Endothelial cell of umbilical vein (primary cell): ENCODE measurements around the gene ANO9. TPM values are rescaled to one million over a fixed set of nuclear protein-coding genes. Genes with fewer than 3 reads are reported as not detected.

Experiments
- BruUV-seq: library from RNA; stranded (reverse); fragments of 400-500 nt; replicated peaks from 2 replicates; lab custom pipeline; 2021; lab: Mats Ljungman, UMichigan
- CTCF ChIA-PET: fragments of 300-600, 350-600 bp; sonication (Branson Sonifier 250); formaldehyde crosslinking; loops from one replicate; lab custom pipeline; 2021; ENCODE audit warnings: antibody characterized with exemption, inconsistent platforms; lab: Charles Lee
- POLR2A ChIA-PET: fragments of 300-600, 350-600 bp; sonication (Branson Sonifier 250); formaldehyde crosslinking; loops from one replicate; lab custom pipeline; 2021; ENCODE audit warnings: antibody characterized with exemption, inconsistent platforms; lab: Charles Lee
- DNase-seq: peaks from one replicate; pipeline ENCODE4 v3.0.0-alpha.2; 2011; ENCODE audit warnings: low read depth, low spot score
- FAIRE-seq: peaks from 2 replicates; lab custom pipeline; 2011; peaks lifted over from hg19 to GRCh38; lab: Jason Lieb, UNC
- H2AFZ ChIP-seq: 2 replicates; pipeline ENCODE4 v1.6.0; 2012; ENCODE audit warnings: low read depth, low read length, control low read depth, inconsistent platforms
- H3K27ac ChIP-seq: 2 replicates; pipeline ENCODE4 v1.5.1; 2011; ENCODE audit warnings: low read depth, mild to moderate bottlenecking, control low read depth, low read length, moderate library complexity; ENCODE audit not compliant: insufficient read depth
- H3K27me3 ChIP-seq, 2 experiments: 2 replicates each; pipeline versions ENCODE4 v1.6.0 to v1.6.1; 2011; ENCODE audit warnings: low read length in 2 of 2, mixed read lengths in 1 of 2; ENCODE audit not compliant: control insufficient read depth in 2 of 2, insufficient read depth in 2 of 2
- H3K36me3 ChIP-seq, 2 experiments: 2 replicates in 1 of 2; 3 replicates in 1 of 2; pipeline ENCODE4 v1.5.1; 2011; ENCODE audit warnings: low read length in 2 of 2, mild to moderate bottlenecking in 1 of 2, moderate library complexity in 1 of 2; ENCODE audit not compliant: control insufficient read depth in 2 of 2, insufficient read depth in 2 of 2; ENCODE audit errors: extremely low read depth in 1 of 2
- H3K4me1 ChIP-seq: 3 replicates; pipeline ENCODE4 v1.5.1; 2011; ENCODE audit warnings: mild to moderate bottlenecking, low read length; ENCODE audit not compliant: control insufficient read depth, insufficient read depth; ENCODE audit errors: extremely low read depth
- H3K4me2 ChIP-seq: 2 replicates; pipeline ENCODE4 v1.6.1; 2011; ENCODE audit warnings: low read length, control low read depth, mixed read lengths; ENCODE audit not compliant: insufficient read depth
- H3K4me3 ChIP-seq, 3 experiments: fragments of 200-600 bp in 1 of 3; sonication (generic), shearing (Covaris generic) in 1 of 3; replicated peaks in 1 of 3; 2 replicates each; pipeline ENCODE4 v1.5.1; 2011 to 2016; ENCODE audit warnings: control low read depth in 3 of 3, low read length in 3 of 3, mild to moderate bottlenecking in 2 of 3, inconsistent platforms in 1 of 3, low read depth in 1 of 3, moderate library complexity in 1 of 3; ENCODE audit not compliant: insufficient read depth in 1 of 3
- H3K79me2 ChIP-seq: 2 replicates; pipeline ENCODE4 v1.6.0; 2012; ENCODE audit warnings: low read length, inconsistent platforms; ENCODE audit not compliant: control insufficient read depth, insufficient read depth
- H3K9ac ChIP-seq: replicated peaks from 2 replicates; pipeline ENCODE3; 2011; ENCODE audit warnings: low read length, control low read depth; ENCODE audit not compliant: insufficient read depth; ENCODE audit errors: extremely low read depth
- H3K9me1 ChIP-seq: replicated peaks from 3 replicates; pipeline ENCODE4 v1.6.0; 2011; ENCODE audit warnings: mild to moderate bottlenecking, low read length; ENCODE audit not compliant: control insufficient read depth, insufficient read depth; ENCODE audit errors: extremely low read depth
- H3K9me3 ChIP-seq: replicated peaks from 2 replicates; pipeline ENCODE4 v1.5.1; 2012; ENCODE audit warnings: low read length, inconsistent platforms; ENCODE audit not compliant: control insufficient read depth, insufficient read depth
- H4K20me1 ChIP-seq: replicated peaks from 2 replicates; pipeline ENCODE3; 2011; ENCODE audit warnings: mild to moderate bottlenecking, low read length; ENCODE audit not compliant: control insufficient read depth, insufficient read depth; ENCODE audit errors: extremely low read depth
- EZH2 ChIP-seq: IDR thresholded peaks from 2 replicates; pipeline ENCODE4 v1.6.1; 2012; ENCODE audit warnings: borderline replicate concordance, low read depth, mild to moderate bottlenecking, moderate library complexity, low read length, inconsistent platforms; ENCODE audit not compliant: severe bottlenecking
- GATA2 ChIP-seq: IDR thresholded peaks from 2 replicates; pipeline ENCODE4 v1.7.0; 2011; ENCODE audit warnings: low read depth, mild to moderate bottlenecking, moderate library complexity, mixed read lengths, low read length; ENCODE audit not compliant: insufficient read length, insufficient read depth
- JUN ChIP-seq: IDR thresholded peaks from 2 replicates; pipeline ENCODE4 v1.6.1; 2011; ENCODE audit warnings: borderline replicate concordance, low read depth; ENCODE audit not compliant: insufficient read length, insufficient read depth
- POLR2A ChIP-seq: IDR thresholded peaks from 2 replicates; pipeline ENCODE4 v1.6.1; 2012; ENCODE audit warnings: low read depth, mild to moderate bottlenecking, control low read depth, low read length
- POLR2AphosphoS5 ChIP-seq: IDR thresholded peaks from 2 replicates; pipeline ENCODE4 v1.6.1; 2012; ENCODE audit warnings: low read depth, mild to moderate bottlenecking, control low read depth, low read length, moderate library complexity; ENCODE audit not compliant: insufficient read depth
- dilution Hi-C: fragments of 300-500 bp; cut with MboI; formaldehyde crosslinking; loops from one replicate; pipeline ENCODE4 v1.15.0; 2019; ENCODE audit warnings: low sequenced_read_pairs; ENCODE audit not compliant: extremely low pct_ligation_motif_present
- intact Hi-C: fragments of 100-400 bp; cut with micrococcal nuclease; formaldehyde crosslinking; loops from one replicate; pipeline ENCODE4 v1.10.0; 2022
- polyA plus RNA-seq, 4 experiments: library from polyadenylated mRNA; depleted of rRNA in 3 of 4; stranded (reverse) in 3 of 4; unstranded in 1 of 4; fragments of >200 nt; gene quantifications; 2 replicates each; pipeline versions ENCODE4 v1.2.1 to v1.2.3, GENCODE V29; 2011 to 2012; ENCODE audit warnings: missing spikeins in 1 of 4
- total RNA-seq: library from RNA; stranded (reverse); gene quantifications from 2 replicates; pipeline ENCODE4 v1.2.3, GENCODE V29; 2021
- TF ChIP-seq, protein P1 (sequence below): IDR thresholded peaks from 2 replicates; pipeline ENCODE4 v1.6.1; 2011; ENCODE audit not compliant: insufficient read depth, insufficient read length
- TF ChIP-seq, protein P2 (sequence below), 2 donors: IDR thresholded peaks; 1 replicate in 1 of 2; 2 replicates in 1 of 2; pipeline ENCODE4 v1.5.1; 2011; ENCODE audit warnings: low read length in 2 of 2, mild to moderate bottlenecking in 2 of 2, moderate library complexity in 2 of 2, control low read depth in 1 of 2, inconsistent platforms in 1 of 2, low read depth in 1 of 2; ENCODE audit not compliant: insufficient read depth in 1 of 2; ENCODE audit errors: extremely low read depth in 1 of 2

Gene ANO9
- total and polyA plus RNA-seq, 2 donors (not counting 3 experiments of a cell fraction or from before 2014, with no cell fraction given) = 0.23 TPM; not detected in 1

DNA sequence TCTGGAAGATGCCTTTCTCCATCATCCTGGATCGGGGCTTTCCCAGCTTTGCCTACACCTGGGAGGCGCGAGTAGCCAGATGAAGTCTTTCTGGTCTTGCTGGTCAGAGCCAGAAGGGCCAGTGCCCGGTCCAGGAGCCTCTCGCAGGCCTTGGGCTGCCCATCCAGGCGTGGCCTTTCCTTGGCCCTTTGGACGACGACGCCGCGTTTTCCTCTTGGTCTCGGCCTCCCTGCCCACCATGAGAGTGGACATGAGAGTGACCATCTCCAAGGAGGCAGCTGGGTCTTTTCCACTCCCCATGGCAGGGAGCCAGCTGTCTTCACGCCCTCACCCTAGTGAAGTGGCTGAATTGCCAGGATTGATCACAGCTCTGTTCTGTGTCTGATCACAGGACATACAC is 11.8 kb upstream of the ANO9 start:
- H3K4me1 ChIP-seq = peaks cover 11% of the 10 kb centered on the region
- H3K79me2 ChIP-seq = peaks cover 62% of the 10 kb centered on the region
- dilution Hi-C loops (no loop called here), intact Hi-C loops (no loop called here)
- ChIA-PET POLR2A (no interaction called here), CTCF (interaction anchor here (0.7 kb wide), 1 partner anchor 16 kb away, joined by 3 read pairs; no protein-coding TSS in a partner anchor)
- no peak overlapping the region for H3K27ac ChIP-seq
- no peaks in the 10 kb centered on the region for H3K9me3 ChIP-seq
- no peak overlapping the region for H3K9ac ChIP-seq
- H4K20me1 ChIP-seq = no peaks in the 10 kb centered on the region
- TF ChIP-seq, protein P1, sequence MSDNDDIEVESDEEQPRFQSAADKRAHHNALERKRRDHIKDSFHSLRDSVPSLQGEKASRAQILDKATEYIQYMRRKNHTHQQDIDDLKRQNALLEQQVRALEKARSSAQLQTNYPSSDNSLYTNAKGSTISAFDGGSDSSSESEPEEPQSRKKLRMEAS = no peak
- no peak for TF ChIP-seq JUN
- no peak for TF ChIP-seq POLR2A
- TF ChIP-seq EZH2 = no peak
- TF ChIP-seq, protein P2, sequence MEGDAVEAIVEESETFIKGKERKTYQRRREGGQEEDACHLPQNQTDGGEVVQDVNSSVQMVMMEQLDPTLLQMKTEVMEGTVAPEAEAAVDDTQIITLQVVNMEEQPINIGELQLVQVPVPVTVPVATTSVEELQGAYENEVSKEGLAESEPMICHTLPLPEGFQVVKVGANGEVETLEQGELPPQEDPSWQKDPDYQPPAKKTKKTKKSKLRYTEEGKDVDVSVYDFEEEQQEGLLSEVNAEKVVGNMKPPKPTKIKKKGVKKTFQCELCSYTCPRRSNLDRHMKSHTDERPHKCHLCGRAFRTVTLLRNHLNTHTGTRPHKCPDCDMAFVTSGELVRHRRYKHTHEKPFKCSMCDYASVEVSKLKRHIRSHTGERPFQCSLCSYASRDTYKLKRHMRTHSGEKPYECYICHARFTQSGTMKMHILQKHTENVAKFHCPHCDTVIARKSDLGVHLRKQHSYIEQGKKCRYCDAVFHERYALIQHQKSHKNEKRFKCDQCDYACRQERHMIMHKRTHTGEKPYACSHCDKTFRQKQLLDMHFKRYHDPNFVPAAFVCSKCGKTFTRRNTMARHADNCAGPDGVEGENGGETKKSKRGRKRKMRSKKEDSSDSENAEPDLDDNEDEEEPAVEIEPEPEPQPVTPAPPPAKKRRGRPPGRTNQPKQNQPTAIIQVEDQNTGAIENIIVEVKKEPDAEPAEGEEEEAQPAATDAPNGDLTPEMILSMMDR (IDR thresholded peaks at IDR 0.05; ENCODE audit: extremely low read depth in 1 of 2, insufficient read depth in 1 of 2, low read depth in 1 of 2, low read length in 2 of 2) = no peak
- TF ChIP-seq POLR2AphosphoS5 = no peak
- no peak for TF ChIP-seq GATA2
- H2AFZ ChIP-seq = no peak overlapping the region
- no peaks in the 10 kb centered on the region for H3K9me1 ChIP-seq
- peaks cover 0 to 19% of the 10 kb centered on the region in 2 experiments for H3K36me3 ChIP-seq
- H3K4me3 ChIP-seq = no peak overlapping the region
- H3K27me3 ChIP-seq = no peaks in the 10 kb centered on the region
- BruUV-seq = no TSS peak
- no peak for DNase-seq
- no peak overlapping the region for H3K4me2 ChIP-seq
- no peak for FAIRE-seq
